Mucosa of stomach (tissue), 1 donor: ENCODE measurements around the gene ERVMER34-1.

ENCODE experiments used
- H3K27me3 ChIP-seq: one replicate; pipeline ENCODE4 v1.7.0; 2013; ENCODE audit warnings: mild to moderate bottlenecking, low read length; ENCODE audit not compliant: control insufficient read depth, insufficient read depth
- H3K36me3 ChIP-seq: one replicate; pipeline ENCODE4 v1.7.0; 2013; ENCODE audit warnings: low read length; ENCODE audit not compliant: control insufficient read depth, insufficient read depth
- H3K4me1 ChIP-seq: one replicate; pipeline ENCODE4 v1.7.0; 2013; ENCODE audit warnings: mild to moderate bottlenecking, low read length; ENCODE audit not compliant: control insufficient read depth, insufficient read depth
- H3K4me3 ChIP-seq: one replicate; pipeline ENCODE4 v1.7.0; 2013; ENCODE audit warnings: low read length
- H3K9ac ChIP-seq: one replicate; pipeline ENCODE4 v1.7.0; 2013; ENCODE audit warnings: mild to moderate bottlenecking, low read length, moderate library complexity
- H3K9me3 ChIP-seq: one replicate; pipeline ENCODE4 v1.7.0; 2013; ENCODE audit warnings: mild to moderate bottlenecking, low read length, moderate library complexity; ENCODE audit not compliant: control insufficient read depth
- donor health status: Pancreatic carcinoma.

Gene ERVMER34-1

GRCh38 chr4:52750819-52751486 is at the start of gene ERVMER34-1:
Gene ERVMER34-1, minus strand, starts transcription at chr4:52751425. Its CDS starts 5,905 bp downstream, at chr4:52745520.
- Histone ChIP-seq H3K4me1 (peaks cover 4% of the 10 kb centered on the region), H3K9ac (peak within 1 kb of the TSS; percentile 12), H3K27me3 (peaks cover 18% of the 10 kb centered on the region), H3K36me3 (no peaks in the 10 kb centered on the region), H3K9me3 (no peaks in the 10 kb centered on the region), H3K4me3 (peak within 1 kb of the TSS; percentile 52)

GRCh38 chr4:52799813-52800212 is 48.6 kb upstream of the ERVMER34-1 start:
- H3K4me3 ChIP-seq = no peak overlapping the region
- H3K9ac ChIP-seq = no peak overlapping the region
- no peaks in the 10 kb centered on the region for H3K4me1 ChIP-seq
- no peaks in the 10 kb centered on the region for H3K27me3 ChIP-seq
- H3K9me3 ChIP-seq = no peaks in the 10 kb centered on the region
- no peaks in the 10 kb centered on the region for H3K36me3 ChIP-seq

- H3K4me1 ChIP-seq = no peaks in the 10 kb centered on the region
- no peaks in the 10 kb centered on the region for H3K27me3 ChIP-seq
- no peaks in the 10 kb centered on the region for H3K36me3 ChIP-seq
- no peaks in the 10 kb centered on the region for H3K9me3 ChIP-seq
- H3K9ac ChIP-seq = no peak overlapping the region
- H3K4me3 ChIP-seq = no peak overlapping the region
These were observed 44.3 kb upstream of the ERVMER34-1 start for GRCh38 chr4:52795533-52795932.

GRCh38 chr4:52791936-52792335 is 40.7 kb upstream of the ERVMER34-1 start:
- H3K36me3 ChIP-seq = no peaks in the 10 kb centered on the region
- H3K9ac ChIP-seq = no peak overlapping the region
- no peaks in the 10 kb centered on the region for H3K4me1 ChIP-seq
- no peaks in the 10 kb centered on the region for H3K9me3 ChIP-seq
- no peaks in the 10 kb centered on the region for H3K27me3 ChIP-seq
- no peak overlapping the region for H3K4me3 ChIP-seq

- H3K4me1 ChIP-seq = no peaks in the 10 kb centered on the region
These were observed 38.5 kb upstream of the ERVMER34-1 start for GRCh38 chr4:52789774-52790173.

GRCh38 chr4:52788806-52789205 is 37.6 kb upstream of the ERVMER34-1 start:
- Histone ChIP-seq H3K27me3 (no peaks in the 10 kb centered on the region), H3K4me1 (no peaks in the 10 kb centered on the region), H3K4me3 (no peak overlapping the region), H3K36me3 (no peaks in the 10 kb centered on the region), H3K9me3 (no peaks in the 10 kb centered on the region), H3K9ac (no peak overlapping the region)

More at GRCh38 chr4:52789774-52790173, 38.5 kb upstream of the ERVMER34-1 start:
- Histone ChIP-seq H3K9me3 (no peaks in the 10 kb centered on the region), H3K9ac (no peak overlapping the region), H3K36me3 (no peaks in the 10 kb centered on the region), H3K4me3 (no peak overlapping the region), H3K27me3 (no peaks in the 10 kb centered on the region)

GRCh38 chr4:52783069-52783468 is 31.8 kb upstream of the ERVMER34-1 start:
- H3K36me3 ChIP-seq = no peaks in the 10 kb centered on the region
- H3K27me3 ChIP-seq = no peaks in the 10 kb centered on the region
- no peaks in the 10 kb centered on the region for H3K4me1 ChIP-seq
- no peak overlapping the region for H3K4me3 ChIP-seq
- no peaks in the 10 kb centered on the region for H3K9me3 ChIP-seq
- no peak overlapping the region for H3K9ac ChIP-seq

GRCh38 chr4:52780617-52781354 is 29.6 kb upstream of the ERVMER34-1 start:
- H3K9ac ChIP-seq = no peak overlapping the region
- H3K9me3 ChIP-seq = no peaks in the 10 kb centered on the region
- H3K4me1 ChIP-seq = no peaks in the 10 kb centered on the region
- no peaks in the 10 kb centered on the region for H3K36me3 ChIP-seq
- no peaks in the 10 kb centered on the region for H3K27me3 ChIP-seq
- H3K4me3 ChIP-seq = no peak overlapping the region

- Histone ChIP-seq H3K27me3 (no peaks in the 10 kb centered on the region), H3K9me3 (no peaks in the 10 kb centered on the region), H3K4me1 (no peaks in the 10 kb centered on the region), H3K36me3 (no peaks in the 10 kb centered on the region), H3K4me3 (no peak overlapping the region), H3K9ac (no peak overlapping the region)
These were observed 29.0 kb upstream of the ERVMER34-1 start for GRCh38 chr4:52780206-52780605.

GRCh38 chr4:52760256-52760655 is 9.0 kb upstream of the ERVMER34-1 start:
- Histone ChIP-seq H3K4me3 (no peak overlapping the region), H3K4me1 (no peaks in the 10 kb centered on the region), H3K36me3 (no peaks in the 10 kb centered on the region), H3K27me3 (no peaks in the 10 kb centered on the region), H3K9ac (no peak overlapping the region), H3K9me3 (no peaks in the 10 kb centered on the region)

- Histone ChIP-seq H3K9ac (no peak overlapping the region), H3K27me3 (peaks cover 15% of the 10 kb centered on the region), H3K36me3 (no peaks in the 10 kb centered on the region), H3K4me1 (peaks cover 4% of the 10 kb centered on the region), H3K4me3 (no peak overlapping the region), H3K9me3 (no peaks in the 10 kb centered on the region)
These were observed 4.2 kb upstream of the ERVMER34-1 start for GRCh38 chr4:52755426-52755825.

GRCh38 chr4:52752936-52753335 is 1.7 kb upstream of the ERVMER34-1 start:
- peaks cover 18% of the 10 kb centered on the region for H3K27me3 ChIP-seq
- peaks cover 4% of the 10 kb centered on the region for H3K4me1 ChIP-seq
- H3K4me3 ChIP-seq = no peak overlapping the region
- H3K36me3 ChIP-seq = no peaks in the 10 kb centered on the region
- H3K9me3 ChIP-seq = no peaks in the 10 kb centered on the region
- no peak overlapping the region for H3K9ac ChIP-seq
